Measurements from ENCODE around the gene MGMT.

The MGMT gene

DNA sequence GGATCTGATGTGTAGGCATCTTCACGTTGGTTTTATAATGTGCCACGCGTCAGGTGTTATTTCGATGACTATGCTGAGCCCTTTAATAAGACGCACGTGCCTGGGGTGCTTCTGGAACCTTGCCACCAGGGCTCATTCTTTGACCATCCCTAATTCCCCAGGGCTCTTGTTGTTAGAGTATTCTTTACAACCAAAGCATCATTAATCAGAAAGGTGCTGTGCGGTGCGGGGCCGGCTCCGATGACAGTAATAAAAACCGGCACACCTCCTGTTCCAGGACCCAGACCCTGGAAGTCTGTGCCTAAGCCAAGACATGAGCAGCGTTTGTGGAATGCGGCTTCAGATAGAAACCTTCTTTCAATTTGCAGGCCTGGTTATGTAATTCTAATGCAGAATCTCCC is 58.4 kb downstream of the MGMT start:
- H3K4me3 ChIP-seq (ENCODE audit: low read depth in 1 of 2, low read length in 2 of 2): no peak overlapping the region

GRCh38 chr10:129526943-129527342 is 59.9 kb downstream of the MGMT start:
- Histone ChIP-seq H4K20me1 (ENCODE audit: insufficient read depth, low read length) (peaks cover 13% of the 10 kb centered on the region), H3K9me3 (ENCODE audit: insufficient read depth, low read length, severe bottlenecking) (no peaks in the 10 kb centered on the region), H3K27me3 (ENCODE audit: insufficient read depth, low read length, poor library complexity) (no peaks in the 10 kb centered on the region), H3K4me2 (ENCODE audit: insufficient read depth, low read length) (no peak overlapping the region), H3K27ac (ENCODE audit: low read length) (no peak overlapping the region), H3K36me3 (ENCODE audit: insufficient read depth, low read length) (peaks cover 3% of the 10 kb centered on the region; the same call in 1 of the 2 replicates), H3K79me2 (ENCODE audit: insufficient read depth, low read length) (peaks cover 61% of the 10 kb centered on the region), H3K4me1 (ENCODE audit: insufficient read depth, low read length) (peaks cover 10% of the 10 kb centered on the region), H3K9ac (ENCODE audit: low read depth, low read length) (no peak overlapping the region), H3K4me3 (ENCODE audit: low read depth in 1 of 2, low read length in 2 of 2) (no peak overlapping the region), H2AFZ (ENCODE audit: low read depth, low read length) (no peak overlapping the region)
- no peak for ATAC-seq (ENCODE audit: insufficient read depth, low read depth)
- no peak for TF ChIP-seq EZH2 (IDR thresholded peaks at IDR 0.05; ENCODE audit: borderline replicate concordance, low read depth, low read length, severe bottlenecking)
- TF ChIP-seq, protein P1, sequence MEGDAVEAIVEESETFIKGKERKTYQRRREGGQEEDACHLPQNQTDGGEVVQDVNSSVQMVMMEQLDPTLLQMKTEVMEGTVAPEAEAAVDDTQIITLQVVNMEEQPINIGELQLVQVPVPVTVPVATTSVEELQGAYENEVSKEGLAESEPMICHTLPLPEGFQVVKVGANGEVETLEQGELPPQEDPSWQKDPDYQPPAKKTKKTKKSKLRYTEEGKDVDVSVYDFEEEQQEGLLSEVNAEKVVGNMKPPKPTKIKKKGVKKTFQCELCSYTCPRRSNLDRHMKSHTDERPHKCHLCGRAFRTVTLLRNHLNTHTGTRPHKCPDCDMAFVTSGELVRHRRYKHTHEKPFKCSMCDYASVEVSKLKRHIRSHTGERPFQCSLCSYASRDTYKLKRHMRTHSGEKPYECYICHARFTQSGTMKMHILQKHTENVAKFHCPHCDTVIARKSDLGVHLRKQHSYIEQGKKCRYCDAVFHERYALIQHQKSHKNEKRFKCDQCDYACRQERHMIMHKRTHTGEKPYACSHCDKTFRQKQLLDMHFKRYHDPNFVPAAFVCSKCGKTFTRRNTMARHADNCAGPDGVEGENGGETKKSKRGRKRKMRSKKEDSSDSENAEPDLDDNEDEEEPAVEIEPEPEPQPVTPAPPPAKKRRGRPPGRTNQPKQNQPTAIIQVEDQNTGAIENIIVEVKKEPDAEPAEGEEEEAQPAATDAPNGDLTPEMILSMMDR (IDR thresholded peaks at IDR 0.05; ENCODE audit: borderline replicate concordance, extremely low read depth, low read length, poor library complexity, severe bottlenecking): no peak
- DNase-seq: no peak

More for the DNA sequence above, 58.4 kb downstream of the MGMT start:
- peaks cover 21% of the 10 kb centered on the region for H4K20me1 ChIP-seq (ENCODE audit: insufficient read depth, low read length)
- peaks cover 58% of the 10 kb centered on the region for H3K79me2 ChIP-seq (ENCODE audit: insufficient read depth, low read length)
- no peak overlapping the region for H3K9ac ChIP-seq (ENCODE audit: low read depth, low read length)
- no peak overlapping the region for H3K4me2 ChIP-seq (ENCODE audit: insufficient read depth, low read length)
- no peak for TF ChIP-seq EZH2 (IDR thresholded peaks at IDR 0.05; ENCODE audit: borderline replicate concordance, low read depth, low read length, severe bottlenecking)
- TF ChIP-seq, protein P1 (IDR thresholded peaks at IDR 0.05; ENCODE audit: borderline replicate concordance, extremely low read depth, low read length, poor library complexity, severe bottlenecking): no peak
- no peaks in the 10 kb centered on the region; the same call in 1 of the 2 replicates for H3K4me1 ChIP-seq (ENCODE audit: insufficient read depth, low read length)
- H3K9me3 ChIP-seq (ENCODE audit: insufficient read depth, low read length, severe bottlenecking): no peaks in the 10 kb centered on the region
- ATAC-seq (ENCODE audit: insufficient read depth, low read depth) (no peak), DNase-seq (no peak)
- no peak overlapping the region for H3K27ac ChIP-seq (ENCODE audit: low read length)
- peaks cover 3% of the 10 kb centered on the region; the same call in 1 of the 2 replicates for H3K36me3 ChIP-seq (ENCODE audit: insufficient read depth, low read length)
- H3K27me3 ChIP-seq (ENCODE audit: insufficient read depth, low read length, poor library complexity): no peaks in the 10 kb centered on the region
- no peak overlapping the region for H2AFZ ChIP-seq (ENCODE audit: low read depth, low read length)

GRCh38 chr10:129528376-129528978 is 61.4 kb downstream of the MGMT start:
- ATAC-seq (ENCODE audit: insufficient read depth, low read depth) (no peak), DNase-seq (no peak)
- Histone ChIP-seq H3K79me2 (ENCODE audit: insufficient read depth, low read length) (peaks cover 61% of the 10 kb centered on the region), H4K20me1 (ENCODE audit: insufficient read depth, low read length) (peaks cover 17% of the 10 kb centered on the region; the same call in 1 of the 2 replicates), H3K27ac (ENCODE audit: low read length) (no peak overlapping the region), H3K9ac (ENCODE audit: low read depth, low read length) (no peak overlapping the region), H3K27me3 (ENCODE audit: insufficient read depth, low read length, poor library complexity) (no peaks in the 10 kb centered on the region), H3K4me3 (ENCODE audit: low read depth in 1 of 2, low read length in 2 of 2) (no peak overlapping the region), H2AFZ (ENCODE audit: low read depth, low read length) (no peak overlapping the region), H3K4me2 (ENCODE audit: insufficient read depth, low read length) (no peak overlapping the region), H3K36me3 (ENCODE audit: insufficient read depth, low read length) (peaks cover 3% of the 10 kb centered on the region; the same call in 1 of the 2 replicates), H3K4me1 (ENCODE audit: insufficient read depth, low read length) (peaks cover 25% of the 10 kb centered on the region), H3K9me3 (ENCODE audit: insufficient read depth, low read length, severe bottlenecking) (no peaks in the 10 kb centered on the region)
- TF ChIP-seq, protein P1 (IDR thresholded peaks at IDR 0.05; ENCODE audit: borderline replicate concordance, extremely low read depth, low read length, poor library complexity, severe bottlenecking): no peak
- no peak for TF ChIP-seq EZH2 (IDR thresholded peaks at IDR 0.05; ENCODE audit: borderline replicate concordance, low read depth, low read length, severe bottlenecking)
